ENCODE measurements around the gene TRAPPC6A.

The TRAPPC6A gene

GRCh38 chr19:45164577-45165335 lies 13.3 kb downstream of the TRAPPC6A start:
- no peak overlapping the region for H2AFZ ChIP-seq (ENCODE audit: low read depth, low read length)
- no peak overlapping the region for H3K4me3 ChIP-seq (ENCODE audit: low read length)
- no peaks in the 10 kb centered on the region for H3K36me3 ChIP-seq (ENCODE audit: insufficient read depth, low read length)
- H3K9me3 ChIP-seq (ENCODE audit: low read length) = no peaks in the 10 kb centered on the region
- peaks cover 12% of the 10 kb centered on the region for H3K27me3 ChIP-seq (ENCODE audit: insufficient read depth, low read length)
- peaks cover 8% of the 10 kb centered on the region for H3K4me1 ChIP-seq (ENCODE audit: insufficient read depth, low read length)

- H3K36me3 ChIP-seq (ENCODE audit: insufficient read depth, low read length) = no peaks in the 10 kb centered on the region
- no peak overlapping the region for H3K4me3 ChIP-seq (ENCODE audit: low read length)
- H3K27me3 ChIP-seq (ENCODE audit: insufficient read depth, low read length) = peaks cover 14% of the 10 kb centered on the region
- no peak overlapping the region for H2AFZ ChIP-seq (ENCODE audit: low read depth, low read length)
- no peaks in the 10 kb centered on the region for H3K9me3 ChIP-seq (ENCODE audit: low read length)
- peaks cover 8% of the 10 kb centered on the region for H3K4me1 ChIP-seq (ENCODE audit: insufficient read depth, low read length)
Measured at GRCh38 chr19:45163751-45164460, 14.1 kb downstream of the TRAPPC6A start.

DNA sequence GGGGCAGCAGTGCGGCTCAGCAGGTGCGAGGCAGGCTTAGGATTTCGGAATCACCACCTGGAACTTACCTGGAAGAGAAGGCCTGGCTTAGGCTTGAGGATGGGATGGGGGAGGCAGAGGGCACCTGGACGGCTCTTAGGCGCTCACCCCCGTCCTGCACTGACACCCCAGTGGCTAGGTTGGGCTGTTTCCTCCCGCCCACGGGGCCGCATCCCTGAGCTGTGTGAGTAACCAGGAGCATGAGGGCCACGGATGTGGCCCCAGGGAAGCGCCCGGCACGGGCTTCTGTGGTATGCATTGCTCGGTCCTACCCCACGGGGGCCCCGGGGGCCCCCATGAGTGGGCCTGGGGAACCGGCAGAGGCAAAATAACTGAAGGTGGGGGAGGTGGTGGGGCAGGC lies 14.9 kb downstream of the TRAPPC6A start:
- H3K4me1 ChIP-seq (ENCODE audit: insufficient read depth, low read length) = peaks cover 8% of the 10 kb centered on the region
- no peak overlapping the region for H3K4me3 ChIP-seq (ENCODE audit: low read length)
- H3K9me3 ChIP-seq (ENCODE audit: low read length) = no peaks in the 10 kb centered on the region
- H3K27me3 ChIP-seq (ENCODE audit: insufficient read depth, low read length) = peaks cover 16% of the 10 kb centered on the region
- H2AFZ ChIP-seq (ENCODE audit: low read depth, low read length) = no peak overlapping the region
- no peaks in the 10 kb centered on the region for H3K36me3 ChIP-seq (ENCODE audit: insufficient read depth, low read length)

DNA sequence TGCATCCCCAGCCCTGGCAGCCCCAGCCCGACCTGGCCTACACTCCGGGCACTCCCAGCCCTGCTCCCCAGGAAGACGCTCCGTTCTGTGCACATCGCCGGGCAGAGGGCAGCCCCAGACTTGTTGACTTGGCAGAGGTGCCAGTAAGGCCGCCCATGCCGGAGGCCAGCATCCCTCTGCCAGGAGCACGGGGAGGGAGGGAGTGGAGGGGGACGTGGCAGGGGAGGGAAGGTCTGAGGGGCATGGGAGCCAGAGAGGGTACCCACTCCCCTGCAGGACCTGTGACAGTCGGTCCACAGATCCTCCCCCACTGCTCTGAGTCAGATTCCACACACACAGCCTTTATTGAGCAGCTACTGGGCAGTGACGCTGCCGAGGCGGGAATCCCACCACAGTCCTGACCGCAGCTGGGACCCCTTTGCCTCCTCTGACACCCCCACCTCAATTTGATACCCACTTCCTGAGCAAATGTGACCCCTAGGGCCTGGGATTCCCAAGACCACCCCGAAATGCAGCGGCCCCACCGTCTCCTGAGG lies 15.4 kb downstream of the TRAPPC6A start:
- Histone ChIP-seq H3K9me3 (ENCODE audit: low read length) (no peaks in the 10 kb centered on the region), H2AFZ (ENCODE audit: low read depth, low read length) (no peak overlapping the region), H3K27me3 (ENCODE audit: insufficient read depth, low read length) (peaks cover 19% of the 10 kb centered on the region)

DNA sequence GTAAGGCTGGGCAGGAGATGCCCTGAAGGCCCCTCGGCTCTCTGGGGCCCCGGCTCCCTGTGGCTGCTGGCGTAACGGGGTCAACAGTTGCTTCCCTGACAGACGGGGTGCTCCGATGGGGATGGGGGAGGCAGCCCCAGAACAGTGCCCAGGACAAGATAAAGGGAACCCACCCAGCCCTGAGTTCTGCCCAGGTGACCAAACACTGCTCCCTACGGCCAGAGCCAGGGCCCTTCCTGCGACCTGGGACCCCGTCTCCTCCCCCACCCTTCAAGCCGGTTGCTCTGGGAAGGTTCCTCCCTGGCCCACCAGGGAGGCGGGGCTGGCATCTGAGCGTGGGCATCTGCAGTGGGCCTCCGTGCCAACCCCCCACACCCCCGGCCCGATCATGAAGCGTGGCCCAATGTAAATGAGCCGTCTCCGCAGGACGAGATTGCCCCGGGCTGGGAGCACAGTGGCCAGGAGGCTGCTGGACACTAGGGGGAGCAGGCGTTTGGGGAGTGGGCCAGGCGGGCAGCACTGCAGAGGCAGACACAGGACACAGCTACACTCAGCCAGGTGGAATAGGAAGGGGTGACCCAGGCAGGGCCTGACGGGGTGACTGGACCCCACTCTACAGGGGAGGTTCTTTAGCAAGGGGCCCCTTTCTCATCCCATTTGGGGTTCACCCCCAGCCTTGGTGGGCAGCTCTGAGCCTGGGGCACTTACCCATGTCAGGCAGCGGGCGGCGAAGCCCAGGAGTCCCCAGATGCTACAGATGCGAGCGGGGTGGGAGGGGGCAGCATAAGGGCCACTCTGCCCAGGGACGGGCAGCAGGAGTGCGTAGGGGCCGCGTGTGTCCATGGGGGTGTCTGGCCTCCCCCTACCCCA lies 16.1 kb downstream of the TRAPPC6A start:
- no peaks in the 10 kb centered on the region for H3K9me3 ChIP-seq (ENCODE audit: low read length)
- H2AFZ ChIP-seq (ENCODE audit: low read depth, low read length) = no peak overlapping the region
- H3K4me3 ChIP-seq (ENCODE audit: low read length) = no peak overlapping the region
- no peaks in the 10 kb centered on the region for H3K36me3 ChIP-seq (ENCODE audit: insufficient read depth, low read length)
- peaks cover 6% of the 10 kb centered on the region for H3K4me1 ChIP-seq (ENCODE audit: insufficient read depth, low read length)
- H3K27me3 ChIP-seq (ENCODE audit: insufficient read depth, low read length) = peaks cover 19% of the 10 kb centered on the region

More for the DNA sequence above, 15.4 kb downstream of the TRAPPC6A start:
- Histone ChIP-seq H3K4me3 (ENCODE audit: low read length) (no peak overlapping the region), H3K36me3 (ENCODE audit: insufficient read depth, low read length) (no peaks in the 10 kb centered on the region), H3K4me1 (ENCODE audit: insufficient read depth, low read length) (peaks cover 8% of the 10 kb centered on the region)

GRCh38 chr19:45160870-45161737 lies 16.9 kb downstream of the TRAPPC6A start, which contains the start of gene NKPD1:
NKPD1 (minus strand) TSS chr19:45160982; CDS start chr19:45160150, 832 bp downstream.
- Histone ChIP-seq H2AFZ (ENCODE audit: low read depth, low read length) (no peak within 1 kb of the TSS), H3K36me3 (ENCODE audit: insufficient read depth, low read length) (no peaks in the 10 kb centered on the region), H3K4me1 (ENCODE audit: insufficient read depth, low read length) (no peaks in the 10 kb centered on the region), H3K9me3 (ENCODE audit: low read length) (no peaks in the 10 kb centered on the region), H3K4me3 (ENCODE audit: low read length) (no peak within 1 kb of the TSS), H3K27me3 (ENCODE audit: insufficient read depth, low read length) (peaks cover 19% of the 10 kb centered on the region)

DNA sequence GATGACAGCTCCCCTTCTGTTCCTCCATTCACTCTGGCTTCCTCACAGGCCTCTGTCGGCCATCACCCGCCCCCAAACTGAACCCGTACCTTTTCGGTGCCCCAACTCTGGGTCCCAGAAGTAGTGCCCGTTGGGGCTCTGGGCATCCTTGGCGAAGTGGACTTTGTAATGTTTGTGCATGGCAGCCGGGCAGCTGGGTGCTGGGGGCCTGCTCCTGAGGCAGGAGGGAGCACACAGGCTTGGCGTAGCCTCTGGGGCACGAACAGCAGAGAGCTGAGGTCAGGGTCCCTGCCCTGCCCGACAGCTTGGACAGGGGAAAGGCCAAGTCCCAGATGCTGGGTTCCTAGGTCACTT lies 18.1 kb downstream of the TRAPPC6A start:
- H3K4me3 ChIP-seq (ENCODE audit: low read length) = no peak overlapping the region
- H3K27me3 ChIP-seq (ENCODE audit: insufficient read depth, low read length) = peaks cover 19% of the 10 kb centered on the region
- no peak overlapping the region for H2AFZ ChIP-seq (ENCODE audit: low read depth, low read length)
- H3K9me3 ChIP-seq (ENCODE audit: low read length) = no peaks in the 10 kb centered on the region
- no peaks in the 10 kb centered on the region for H3K4me1 ChIP-seq (ENCODE audit: insufficient read depth, low read length)
- H3K36me3 ChIP-seq (ENCODE audit: insufficient read depth, low read length) = no peaks in the 10 kb centered on the region

GRCh38 chr19:45159210-45159970 lies 18.6 kb downstream of the TRAPPC6A start:
- peaks cover 19% of the 10 kb centered on the region for H3K27me3 ChIP-seq (ENCODE audit: insufficient read depth, low read length)
- no peak overlapping the region for H2AFZ ChIP-seq (ENCODE audit: low read depth, low read length)
- no peaks in the 10 kb centered on the region for H3K4me1 ChIP-seq (ENCODE audit: insufficient read depth, low read length)

GRCh38 chr19:45158503-45159209 lies 19.4 kb downstream of the TRAPPC6A start:
- Histone ChIP-seq H3K27me3 (ENCODE audit: insufficient read depth, low read length) (peaks cover 19% of the 10 kb centered on the region), H3K36me3 (ENCODE audit: insufficient read depth, low read length) (no peaks in the 10 kb centered on the region), H3K4me1 (ENCODE audit: insufficient read depth, low read length) (no peaks in the 10 kb centered on the region), H3K4me3 (ENCODE audit: low read length) (no peak overlapping the region), H3K9me3 (ENCODE audit: low read length) (no peaks in the 10 kb centered on the region), H2AFZ (ENCODE audit: low read depth, low read length) (no peak overlapping the region)

More at GRCh38 chr19:45159210-45159970, 18.6 kb downstream of the TRAPPC6A start:
- H3K9me3 ChIP-seq (ENCODE audit: low read length) = no peaks in the 10 kb centered on the region
- no peaks in the 10 kb centered on the region for H3K36me3 ChIP-seq (ENCODE audit: insufficient read depth, low read length)
- no peak overlapping the region for H3K4me3 ChIP-seq (ENCODE audit: low read length)

DNA sequence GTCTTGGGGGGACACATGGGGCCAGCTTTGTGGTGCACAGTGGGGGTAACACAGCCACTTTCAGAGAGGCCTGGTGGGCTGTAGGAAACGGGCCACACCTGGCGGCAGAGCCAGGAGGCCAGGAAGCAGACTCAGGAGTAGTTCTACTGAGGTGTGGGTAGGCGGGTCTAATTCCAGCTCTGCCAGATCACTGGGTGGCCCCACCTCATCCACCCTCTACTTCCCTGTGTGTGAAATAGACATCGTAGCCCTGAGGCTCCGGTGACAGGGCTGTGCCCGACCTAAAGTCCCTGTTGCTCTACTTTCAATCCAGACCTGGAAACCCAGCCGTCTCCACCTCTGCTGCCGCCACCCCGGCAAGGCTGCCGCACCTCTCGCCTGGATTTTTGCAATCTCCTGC lies 21.3 kb downstream of the TRAPPC6A start:
- H3K9me3 ChIP-seq (ENCODE audit: low read length) = peaks cover 2% of the 10 kb centered on the region

GRCh38 chr19:45156011-45156630 lies 21.9 kb downstream of the TRAPPC6A start:
- no peaks in the 10 kb centered on the region for H3K36me3 ChIP-seq (ENCODE audit: insufficient read depth, low read length)
- no peak overlapping the region for H3K4me3 ChIP-seq (ENCODE audit: low read length)
- H2AFZ ChIP-seq (ENCODE audit: low read depth, low read length) = no peak overlapping the region
- H3K4me1 ChIP-seq (ENCODE audit: insufficient read depth, low read length) = no peaks in the 10 kb centered on the region
- peaks cover 2% of the 10 kb centered on the region for H3K9me3 ChIP-seq (ENCODE audit: low read length)
- H3K27me3 ChIP-seq (ENCODE audit: insufficient read depth, low read length) = peaks cover 19% of the 10 kb centered on the region

More for the DNA sequence above, 21.3 kb downstream of the TRAPPC6A start:
- H3K4me3 ChIP-seq (ENCODE audit: low read length) = no peak overlapping the region
- no peaks in the 10 kb centered on the region for H3K4me1 ChIP-seq (ENCODE audit: insufficient read depth, low read length)
- H3K36me3 ChIP-seq (ENCODE audit: insufficient read depth, low read length) = no peaks in the 10 kb centered on the region
- no peak overlapping the region for H2AFZ ChIP-seq (ENCODE audit: low read depth, low read length)
- H3K27me3 ChIP-seq (ENCODE audit: insufficient read depth, low read length) = peaks cover 19% of the 10 kb centered on the region

Data from neuron (in vitro differentiated cells).